Measurements from ENCODE around the gene MLYCD. TPM values are rescaled to one million over a fixed set of nuclear protein-coding genes. Genes with fewer than 3 reads are reported as not detected.
A peak's percentile ranks its signal among the peaks of the same experiment; 100 is the strongest.

Gene MLYCD
- total and polyA plus RNA-seq, 11 donors: 19.4 to 65.3 (median 38.4) TPM

GRCh38 chr16:83951544-83951943, 52.6 kb downstream of the MLYCD start:
- no peaks in the 10 kb centered on the region for H3K9me3 ChIP-seq
- H3K4me1 ChIP-seq: peaks cover 0 to 40% (median 28%) of the 10 kb centered on the region in 12 donors
- no peak overlapping the region for H3K27ac ChIP-seq
- no peak overlapping the region for H3K4me3 ChIP-seq
- no peaks in the 10 kb centered on the region for H3K36me3 ChIP-seq
- intact Hi-C loops (cut with DNase I): loop anchor here in 6 of 10 donors (5.0 to 10.0 kb wide), 7 partner anchors 39 to 533 kb away; partner anchors contain the start of genes MLYCD (in 1 of the 6) and TAF1C (in 1 of the 6)
- ATAC-seq (no peak), DNase-seq (no peak)
- no peak for TF ChIP-seq POLR2A (IDR thresholded peaks at IDR 0.05)
- TF ChIP-seq, protein P1, sequence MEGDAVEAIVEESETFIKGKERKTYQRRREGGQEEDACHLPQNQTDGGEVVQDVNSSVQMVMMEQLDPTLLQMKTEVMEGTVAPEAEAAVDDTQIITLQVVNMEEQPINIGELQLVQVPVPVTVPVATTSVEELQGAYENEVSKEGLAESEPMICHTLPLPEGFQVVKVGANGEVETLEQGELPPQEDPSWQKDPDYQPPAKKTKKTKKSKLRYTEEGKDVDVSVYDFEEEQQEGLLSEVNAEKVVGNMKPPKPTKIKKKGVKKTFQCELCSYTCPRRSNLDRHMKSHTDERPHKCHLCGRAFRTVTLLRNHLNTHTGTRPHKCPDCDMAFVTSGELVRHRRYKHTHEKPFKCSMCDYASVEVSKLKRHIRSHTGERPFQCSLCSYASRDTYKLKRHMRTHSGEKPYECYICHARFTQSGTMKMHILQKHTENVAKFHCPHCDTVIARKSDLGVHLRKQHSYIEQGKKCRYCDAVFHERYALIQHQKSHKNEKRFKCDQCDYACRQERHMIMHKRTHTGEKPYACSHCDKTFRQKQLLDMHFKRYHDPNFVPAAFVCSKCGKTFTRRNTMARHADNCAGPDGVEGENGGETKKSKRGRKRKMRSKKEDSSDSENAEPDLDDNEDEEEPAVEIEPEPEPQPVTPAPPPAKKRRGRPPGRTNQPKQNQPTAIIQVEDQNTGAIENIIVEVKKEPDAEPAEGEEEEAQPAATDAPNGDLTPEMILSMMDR (IDR thresholded peaks at IDR 0.05): no peak
- WGBS, 4 donors: 39 to 50% (median 43%) methylated on average over 8 of the region's 8 CpGs
- no peaks in the 10 kb centered on the region for H3K27me3 ChIP-seq

- no peaks in the 10 kb centered on the region for H3K9me3 ChIP-seq
- no peaks in the 10 kb centered on the region for H3K36me3 ChIP-seq
- TF ChIP-seq, protein P1 (IDR thresholded peaks at IDR 0.05): no peak
- TF ChIP-seq POLR2A (IDR thresholded peaks at IDR 0.05): no peak
- ATAC-seq: no peak
- peaks cover 0 to 49% (median 28%) of the 10 kb centered on the region in 12 donors for H3K4me1 ChIP-seq
- peak in 1 of 5 donors; percentile 58 for DNase-seq
- H3K27me3 ChIP-seq: no peaks in the 10 kb centered on the region
- peak overlapping the region in 11 of 12 donors; percentile 83 to 99 (median 94) for H3K27ac ChIP-seq
- intact Hi-C loops (cut with DNase I): loop anchor here in 6 of 10 donors (5.0 to 10.0 kb wide), 7 partner anchors 40 to 532 kb away; partner anchors contain the start of genes MLYCD (in 1 of the 6) and TAF1C (in 1 of the 6)
- 22 to 31% (median 27%) methylated on average over 8 of the region's 8 CpGs for WGBS, 4 donors
- H3K4me3 ChIP-seq: peak overlapping the region in 10 of 12 donors; percentile 47 to 87 (median 71)
These were observed 53.6 kb downstream of the MLYCD start for GRCh38 chr16:83952587-83952939.

DNA sequence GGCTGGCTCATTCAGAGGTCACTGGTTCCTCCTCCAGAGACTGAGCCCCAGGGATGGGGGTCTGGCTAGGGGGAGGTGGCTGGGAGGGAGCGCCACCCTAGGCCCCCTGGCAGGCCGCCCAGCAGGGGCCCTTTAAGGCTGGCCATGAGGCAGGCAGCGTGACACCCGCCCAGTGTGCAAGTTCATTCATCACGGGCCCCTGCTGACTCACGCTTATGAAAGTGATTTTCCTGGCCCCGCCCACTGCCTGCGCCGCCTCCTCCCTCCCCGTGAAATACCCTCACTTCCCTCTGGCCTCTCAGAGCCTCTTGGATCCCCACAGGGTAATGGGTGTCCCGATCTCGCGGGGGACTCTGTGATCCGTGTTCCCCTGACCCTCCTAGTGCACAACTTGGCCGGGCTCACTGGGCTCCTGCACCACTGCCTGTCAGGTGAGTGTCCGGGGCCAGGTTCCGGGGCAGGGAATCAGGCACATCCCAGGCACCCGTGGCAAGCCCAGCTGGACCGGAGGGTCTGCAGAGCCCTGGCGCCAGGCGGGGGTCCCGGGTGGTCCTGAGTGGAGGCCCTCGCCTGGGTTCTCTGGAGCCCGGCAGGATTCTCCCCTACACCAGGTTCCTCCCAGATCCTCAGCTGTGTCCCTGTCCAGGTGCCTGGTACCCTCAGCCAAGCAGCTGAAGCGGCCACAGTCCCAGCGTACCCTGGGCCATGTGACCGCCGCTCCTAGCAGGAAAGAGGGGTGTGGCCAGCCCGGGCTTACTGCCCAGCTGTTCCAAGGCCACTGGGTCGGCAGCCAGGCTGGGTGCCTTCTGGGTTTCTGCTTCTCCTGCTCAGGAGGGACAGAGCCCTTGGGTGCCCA, 54.3 kb downstream of the MLYCD start, which contains the start of gene OSGIN1:
OSGIN1 (plus strand) TSS at position 301 of the 856 bp plus-strand sequence. CDS start 4,432 bp downstream, outside the sequence.
- H3K27me3 ChIP-seq: no peaks in the 10 kb centered on the region
- peak; percentile 48 to 94 for TF ChIP-seq POLR2A (IDR thresholded peaks at IDR 0.05)
- TF ChIP-seq, protein P1 (IDR thresholded peaks at IDR 0.05): no peak
- ATAC-seq (peak; percentile 89 to 94 (median 92)), DNase-seq (peak; percentile 92 to 96 (median 93))
- intact Hi-C loops (cut with DNase I): loop anchor here in 6 of 10 donors (1.0 to 10.0 kb wide), 8 partner anchors 41 to 532 kb away; partner anchors contain the start of genes MLYCD (in 1 of the 6) and TAF1C (in 1 of the 6)
- peak within 1 kb of the TSS; percentile 64 to 99 (median 94) for H3K27ac ChIP-seq
- WGBS, 4 donors: 0 to 9% (median 3%) methylated on average over 6 to 30 of the region's 30 CpGs
- H3K9me3 ChIP-seq: no peaks in the 10 kb centered on the region
- peaks cover 0 to 49% (median 28%) of the 10 kb centered on the region in 12 donors for H3K4me1 ChIP-seq
- H3K36me3 ChIP-seq: peaks cover 0 to 3% (median 0%) of the 10 kb centered on the region in 9 donors
- H3K4me3 ChIP-seq: peak within 1 kb of the TSS; percentile 36 to 87 (median 63)
